Activated naive CD4-positive, alpha-beta T cell treated with anti-CD3 and anti-CD28 coated beads, Interleukin-2, amount 50 U/mL, for 24 hours (primary cell): ENCODE data around the gene TMEM115.

Source experiments
- H3K27ac Mint-ChIP-seq: one replicate; pipeline ENCODE4 v1.8.0; 2021; ENCODE audit warnings: mild to moderate bottlenecking, mixed read lengths
- H3K27me3 Mint-ChIP-seq: one replicate; pipeline ENCODE4 v1.8.0; 2021; ENCODE audit warnings: mixed read lengths
- H3K36me3 Mint-ChIP-seq: one replicate; pipeline ENCODE4 v1.8.0; 2021; ENCODE audit warnings: mixed read lengths
- H3K4me1 Mint-ChIP-seq: one replicate; pipeline ENCODE4 v1.8.0; 2021; ENCODE audit warnings: mixed read lengths
- H3K4me3 Mint-ChIP-seq: one replicate; pipeline ENCODE4 v1.8.0; 2021; ENCODE audit warnings: mild to moderate bottlenecking, mixed read lengths
- H3K9me3 Mint-ChIP-seq: one replicate; pipeline ENCODE4 v1.8.0; 2021; ENCODE audit warnings: mixed read lengths

TMEM115 gene, protein sequence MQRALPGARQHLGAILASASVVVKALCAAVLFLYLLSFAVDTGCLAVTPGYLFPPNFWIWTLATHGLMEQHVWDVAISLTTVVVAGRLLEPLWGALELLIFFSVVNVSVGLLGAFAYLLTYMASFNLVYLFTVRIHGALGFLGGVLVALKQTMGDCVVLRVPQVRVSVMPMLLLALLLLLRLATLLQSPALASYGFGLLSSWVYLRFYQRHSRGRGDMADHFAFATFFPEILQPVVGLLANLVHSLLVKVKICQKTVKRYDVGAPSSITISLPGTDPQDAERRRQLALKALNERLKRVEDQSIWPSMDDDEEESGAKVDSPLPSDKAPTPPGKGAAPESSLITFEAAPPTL

DNA sequence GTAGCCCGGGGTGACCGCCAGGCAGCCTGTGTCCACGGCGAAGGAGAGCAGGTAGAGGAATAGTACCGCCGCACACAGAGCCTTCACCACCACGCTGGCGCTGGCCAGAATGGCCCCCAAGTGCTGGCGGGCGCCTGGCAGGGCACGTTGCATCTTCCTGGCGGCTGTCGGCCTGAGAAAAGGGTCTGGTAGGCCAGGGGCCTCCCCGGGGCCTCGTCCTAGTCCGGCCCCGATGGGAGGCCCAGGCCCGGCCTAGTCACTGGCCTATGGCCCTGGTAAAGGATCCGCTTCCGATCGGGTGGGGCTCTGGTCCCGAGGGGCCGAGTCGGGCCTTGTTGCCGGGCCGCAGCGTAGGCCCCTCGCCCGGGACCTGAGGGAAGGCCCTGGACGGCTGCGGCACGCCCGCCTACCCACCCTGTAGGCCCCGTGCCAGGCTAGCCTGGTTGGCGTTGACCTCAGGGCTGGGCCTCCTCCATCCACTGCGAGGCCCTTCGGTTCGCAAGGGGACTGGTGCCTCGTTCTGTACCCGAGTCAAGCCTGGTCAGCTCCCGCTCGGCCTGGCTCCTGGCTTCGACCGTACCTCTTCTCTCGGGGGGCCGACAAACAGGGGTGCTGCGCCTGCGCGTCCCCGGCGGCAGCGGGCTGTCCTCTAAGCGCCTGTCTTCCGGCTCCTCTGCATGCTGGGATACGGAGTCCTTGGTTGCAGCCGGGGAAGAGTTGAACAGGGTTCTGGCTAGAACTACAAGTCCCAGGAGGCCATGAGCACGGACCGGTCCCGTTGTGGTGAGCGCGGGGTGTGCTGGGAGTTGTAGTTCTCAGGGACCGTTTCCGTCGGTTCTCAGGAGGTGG lies at the start of gene TMEM115:
Gene TMEM115 (minus strand): TSS at position 611 of the 849 bp plus-strand sequence. CDS start 458 bp downstream, at position 153.
- Mint-ChIP-seq H3K36me3 (peaks cover 7% of the 10 kb centered on the region), H3K4me3 (peak within 1 kb of the TSS; percentile 98), H3K9me3 (no peaks in the 10 kb centered on the region), H3K27ac (peak within 1 kb of the TSS; percentile 98), H3K4me1 (peaks cover 40% of the 10 kb centered on the region), H3K27me3 (no peaks in the 10 kb centered on the region)

DNA sequence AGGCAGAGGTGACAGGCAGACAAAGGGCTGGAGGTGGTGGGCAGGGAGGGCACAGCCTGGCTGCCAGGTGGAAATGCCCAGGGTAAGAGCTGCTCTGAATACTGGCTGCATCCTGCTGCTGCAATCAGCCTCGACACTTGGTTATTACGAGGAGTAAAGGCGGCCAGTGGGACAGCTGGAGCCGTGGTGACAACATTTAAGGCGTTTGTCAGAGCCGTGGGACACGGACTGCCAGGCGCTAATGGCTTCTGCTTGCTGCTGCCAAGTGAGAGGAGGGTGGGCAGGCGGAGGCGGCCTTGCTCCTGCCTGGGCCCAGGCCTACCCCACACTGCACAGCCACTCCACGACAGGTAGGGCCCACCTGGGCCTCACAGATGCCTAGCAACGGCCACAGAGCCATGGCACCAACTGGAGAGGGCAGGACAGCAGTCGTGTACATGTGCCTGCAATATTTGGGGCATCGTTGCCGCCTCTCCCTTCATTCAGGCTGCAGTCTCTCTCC lies 49.2 kb upstream of the TMEM115 start:
- no peaks in the 10 kb centered on the region for H3K9me3 Mint-ChIP-seq
- H3K36me3 Mint-ChIP-seq: no peaks in the 10 kb centered on the region
- H3K27me3 Mint-ChIP-seq: no peaks in the 10 kb centered on the region
- no peak overlapping the region for H3K4me3 Mint-ChIP-seq
- no peaks in the 10 kb centered on the region for H3K4me1 Mint-ChIP-seq
- no peak overlapping the region for H3K27ac Mint-ChIP-seq

DNA sequence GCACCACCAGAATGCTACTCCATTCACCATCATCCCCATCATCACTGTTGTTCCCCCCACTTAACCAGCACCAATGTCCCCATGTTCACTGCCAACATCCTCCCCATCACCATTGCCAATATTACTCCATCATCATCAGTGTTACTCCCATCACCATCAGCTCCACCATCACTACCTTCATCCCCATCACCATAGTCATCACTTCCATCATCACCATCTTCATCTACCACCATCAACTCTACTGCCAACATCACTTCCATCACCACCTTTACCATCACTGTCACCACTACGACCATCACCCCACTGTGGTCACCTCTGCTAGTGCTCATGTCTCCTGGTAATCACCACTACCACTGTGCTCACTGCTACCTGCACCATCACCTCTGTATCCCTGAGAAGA lies 47.2 kb upstream of the TMEM115 start:
- Mint-ChIP-seq H3K27me3 (no peaks in the 10 kb centered on the region), H3K4me3 (no peak overlapping the region), H3K9me3 (no peaks in the 10 kb centered on the region), H3K4me1 (no peaks in the 10 kb centered on the region), H3K36me3 (no peaks in the 10 kb centered on the region), H3K27ac (no peak overlapping the region)

DNA sequence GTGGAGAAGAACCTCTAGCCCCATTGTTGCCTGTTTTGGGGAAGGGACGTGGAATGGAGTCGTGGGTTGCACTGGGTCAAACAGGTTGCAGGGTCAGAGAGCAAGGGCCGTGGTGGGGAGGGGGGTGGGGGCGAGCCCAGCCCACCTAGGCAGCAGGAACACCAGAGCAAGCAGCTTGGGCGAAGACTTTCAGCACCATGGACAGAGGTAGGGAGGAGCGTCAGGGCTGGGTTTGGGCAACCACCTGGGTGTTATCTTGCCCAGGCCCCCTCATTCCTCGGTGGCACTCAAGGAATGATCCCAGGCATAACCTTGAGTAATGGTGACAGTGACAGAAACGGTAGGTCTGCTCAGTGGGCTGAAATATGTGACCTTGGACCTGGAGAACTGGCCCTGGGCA lies 45.9 kb upstream of the TMEM115 start:
- Mint-ChIP-seq H3K27ac (no peak overlapping the region), H3K36me3 (no peaks in the 10 kb centered on the region), H3K27me3 (no peaks in the 10 kb centered on the region), H3K4me3 (no peak overlapping the region), H3K9me3 (no peaks in the 10 kb centered on the region), H3K4me1 (no peaks in the 10 kb centered on the region)

DNA sequence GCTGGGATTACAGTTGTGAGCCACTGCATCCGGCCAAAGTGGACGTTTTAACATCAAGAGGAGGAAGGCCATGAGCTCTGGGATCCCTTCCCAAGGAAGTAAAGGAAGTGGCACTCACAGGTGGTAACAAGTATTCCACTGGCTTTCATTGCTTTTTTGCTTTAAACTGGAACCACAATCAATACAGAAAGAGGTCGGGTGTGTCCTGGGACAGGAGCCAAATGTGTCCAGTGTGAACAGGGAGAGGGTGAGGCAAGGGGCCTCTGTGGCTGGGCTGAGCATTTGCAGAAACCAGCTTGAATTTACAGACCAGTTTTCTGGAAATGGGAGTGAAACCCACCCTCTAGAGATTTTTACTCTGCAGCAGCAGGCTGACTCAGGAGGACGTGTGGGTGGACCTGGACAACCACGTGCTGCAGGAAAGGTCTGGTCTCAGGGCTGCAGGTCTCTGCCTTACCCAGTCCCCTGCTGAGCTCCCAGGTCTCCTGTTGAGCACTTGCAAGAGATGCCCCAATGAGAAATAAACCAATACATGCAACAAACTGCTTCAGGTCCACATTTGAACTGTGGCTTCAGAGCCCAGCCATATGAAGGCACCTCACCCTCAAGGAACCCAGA lies 42.8 kb upstream of the TMEM115 start:
- Mint-ChIP-seq H3K4me3 (no peak overlapping the region), H3K27ac (no peak overlapping the region), H3K9me3 (no peaks in the 10 kb centered on the region), H3K36me3 (no peaks in the 10 kb centered on the region), H3K4me1 (no peaks in the 10 kb centered on the region), H3K27me3 (no peaks in the 10 kb centered on the region)

DNA sequence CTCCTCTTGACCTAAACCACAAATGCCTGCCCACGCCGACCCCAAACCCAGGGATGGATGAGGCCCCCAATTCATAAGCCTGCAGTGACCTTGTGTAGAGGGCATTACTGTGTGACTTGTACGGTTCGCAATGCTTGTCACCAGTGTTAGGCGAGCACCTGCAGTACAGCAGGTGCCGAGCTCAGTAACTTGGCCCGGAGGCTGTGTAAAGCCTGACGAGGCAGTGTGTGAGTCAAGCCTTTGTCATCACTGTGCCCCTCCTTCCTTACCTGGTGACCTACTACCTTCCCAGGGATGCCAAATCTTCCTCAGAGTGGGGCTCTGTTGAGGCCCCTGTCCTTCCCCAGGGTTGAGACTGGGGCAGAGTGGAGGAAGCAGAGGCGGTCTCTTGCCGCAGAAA lies 37.2 kb upstream of the TMEM115 start:
- Mint-ChIP-seq H3K27me3 (no peaks in the 10 kb centered on the region), H3K4me1 (peaks cover 3% of the 10 kb centered on the region), H3K36me3 (no peaks in the 10 kb centered on the region), H3K9me3 (no peaks in the 10 kb centered on the region), H3K27ac (no peak overlapping the region), H3K4me3 (no peak overlapping the region)

DNA sequence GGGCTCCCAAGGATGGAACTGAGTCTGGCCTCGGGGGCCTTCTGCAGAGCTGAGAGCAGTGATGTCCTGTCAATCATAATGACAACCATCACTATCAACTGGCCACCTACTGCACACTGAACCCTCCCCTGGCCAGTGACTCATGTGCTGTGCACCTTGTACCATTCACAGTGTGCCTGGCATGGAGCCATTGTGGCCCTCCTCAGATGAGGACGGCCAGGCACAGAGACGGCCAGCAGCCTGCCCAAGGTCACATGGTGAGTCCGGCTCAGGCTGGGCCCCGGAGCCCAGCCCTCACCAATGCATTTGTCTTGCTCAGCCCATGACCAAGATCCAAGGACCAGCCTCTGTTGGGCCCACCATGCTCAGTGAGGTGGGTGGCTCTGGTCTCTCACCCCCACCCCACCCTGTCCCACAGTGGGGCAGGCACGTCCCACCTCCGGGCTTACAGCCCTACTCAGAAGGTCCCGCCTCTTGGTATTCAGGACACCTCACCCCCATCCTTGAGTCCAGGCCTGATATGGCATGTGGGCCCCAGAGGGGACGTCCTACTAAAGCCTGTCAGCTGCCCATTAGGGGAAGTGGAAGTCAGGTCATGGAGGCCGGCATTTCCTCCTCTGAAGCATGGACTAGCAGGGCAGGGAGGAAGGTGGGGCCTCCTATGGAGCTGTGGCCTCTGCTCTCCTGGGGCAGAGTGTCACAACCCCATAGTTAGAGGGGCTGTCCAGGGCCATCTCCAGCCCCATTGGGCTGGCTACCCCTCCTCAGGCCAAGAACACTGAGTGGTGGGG lies 35.9 kb upstream of the TMEM115 start:
- H3K36me3 Mint-ChIP-seq: no peaks in the 10 kb centered on the region
- H3K27ac Mint-ChIP-seq: no peak overlapping the region
- peaks cover 3% of the 10 kb centered on the region for H3K4me1 Mint-ChIP-seq
- no peaks in the 10 kb centered on the region for H3K27me3 Mint-ChIP-seq
- no peaks in the 10 kb centered on the region for H3K9me3 Mint-ChIP-seq
- no peak overlapping the region for H3K4me3 Mint-ChIP-seq

DNA sequence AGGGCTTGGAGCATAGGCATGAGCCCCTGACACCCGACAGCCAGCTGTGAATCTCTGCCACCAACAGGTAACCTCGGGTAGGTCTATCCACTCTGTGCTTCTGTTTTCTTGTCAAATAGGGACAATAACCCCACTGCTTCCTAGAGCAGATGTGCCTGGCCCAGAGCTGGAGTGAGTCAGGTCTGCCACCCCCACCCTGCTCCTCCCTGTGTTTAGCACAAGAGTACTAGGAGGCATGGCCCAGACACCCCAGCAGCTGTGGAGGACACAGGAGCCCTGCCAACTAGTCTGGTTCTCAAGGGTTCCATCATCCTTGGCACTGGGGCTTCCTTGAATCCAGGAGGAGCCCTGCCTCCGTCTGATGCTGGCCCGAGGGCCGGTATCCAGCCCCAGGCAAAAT lies 33.7 kb upstream of the TMEM115 start:
- Mint-ChIP-seq H3K4me1 (peaks cover 3% of the 10 kb centered on the region), H3K27ac (no peak overlapping the region), H3K9me3 (no peaks in the 10 kb centered on the region), H3K4me3 (no peak overlapping the region), H3K27me3 (no peaks in the 10 kb centered on the region), H3K36me3 (no peaks in the 10 kb centered on the region)

DNA sequence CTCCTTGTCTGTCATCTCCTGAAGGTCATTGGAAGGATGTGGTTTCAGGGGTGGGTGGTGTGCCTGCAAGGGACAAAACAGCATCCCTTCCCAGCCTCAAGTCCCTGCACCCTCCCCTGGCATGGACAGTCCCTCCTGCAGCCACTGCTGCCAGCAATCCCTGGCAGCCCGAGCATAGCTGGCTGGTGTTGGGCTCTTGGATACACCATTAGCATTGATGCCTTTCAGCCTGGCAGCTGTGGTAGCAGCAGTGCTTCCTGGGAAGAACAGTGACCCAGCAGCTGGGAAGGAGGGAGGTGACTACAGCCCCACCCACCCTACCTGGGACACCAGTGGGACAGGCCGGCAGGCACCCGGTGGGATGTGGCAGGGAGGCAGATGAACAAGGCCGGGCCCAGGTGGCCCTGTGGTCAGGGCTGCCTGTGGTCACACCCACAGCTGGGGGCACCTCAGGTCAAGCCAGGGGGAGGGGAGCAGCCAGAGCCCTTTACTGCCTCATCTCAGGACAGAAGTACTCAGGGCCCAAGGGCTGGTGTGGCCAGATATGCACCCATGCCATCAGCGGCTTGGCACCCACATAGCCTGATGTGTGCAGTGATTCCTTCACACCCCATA lies 32.9 kb upstream of the TMEM115 start:
- Mint-ChIP-seq H3K27ac (no peak overlapping the region), H3K36me3 (no peaks in the 10 kb centered on the region), H3K27me3 (no peaks in the 10 kb centered on the region), H3K4me1 (peaks cover 3% of the 10 kb centered on the region), H3K4me3 (no peak overlapping the region), H3K9me3 (no peaks in the 10 kb centered on the region)

DNA sequence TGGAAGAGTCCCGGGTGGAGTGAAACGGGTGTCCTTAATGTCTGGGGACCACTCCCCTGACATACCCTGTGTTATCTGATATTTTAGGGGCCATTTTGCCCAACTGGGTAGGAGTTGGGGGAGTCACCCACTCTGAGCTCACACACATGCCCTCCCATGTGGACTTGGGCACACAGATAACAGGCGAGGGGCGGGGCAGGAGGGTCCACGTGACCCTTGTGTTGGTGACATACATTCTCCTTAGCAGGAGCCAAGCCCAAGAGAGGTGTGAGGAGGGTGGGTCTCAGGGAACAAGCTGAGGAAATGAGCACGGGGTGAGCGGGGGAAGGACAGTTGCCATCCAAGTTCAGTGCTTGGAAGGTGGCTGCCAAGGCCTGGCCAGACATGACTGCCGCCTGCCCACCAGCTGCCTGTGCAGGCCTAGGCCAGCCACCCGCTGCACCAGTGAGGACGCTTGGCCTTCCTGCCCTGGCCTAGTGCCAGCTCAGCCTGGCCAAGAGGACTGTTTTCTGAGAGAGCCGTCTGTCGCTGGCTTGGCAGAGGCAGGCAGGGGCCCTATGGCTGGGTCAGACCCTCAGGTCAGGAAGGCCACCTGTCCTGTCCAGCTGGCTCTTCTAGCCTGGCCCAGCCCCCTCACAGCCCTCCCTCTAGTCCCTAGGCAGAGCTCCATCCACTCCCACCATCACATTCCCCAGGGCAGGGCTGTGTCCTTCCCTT lies 31.3 kb upstream of the TMEM115 start:
- H3K27ac Mint-ChIP-seq: no peak overlapping the region
- H3K27me3 Mint-ChIP-seq: no peaks in the 10 kb centered on the region
- no peaks in the 10 kb centered on the region for H3K9me3 Mint-ChIP-seq
- no peak overlapping the region for H3K4me3 Mint-ChIP-seq
- no peaks in the 10 kb centered on the region for H3K36me3 Mint-ChIP-seq
- H3K4me1 Mint-ChIP-seq: peaks cover 3% of the 10 kb centered on the region

DNA sequence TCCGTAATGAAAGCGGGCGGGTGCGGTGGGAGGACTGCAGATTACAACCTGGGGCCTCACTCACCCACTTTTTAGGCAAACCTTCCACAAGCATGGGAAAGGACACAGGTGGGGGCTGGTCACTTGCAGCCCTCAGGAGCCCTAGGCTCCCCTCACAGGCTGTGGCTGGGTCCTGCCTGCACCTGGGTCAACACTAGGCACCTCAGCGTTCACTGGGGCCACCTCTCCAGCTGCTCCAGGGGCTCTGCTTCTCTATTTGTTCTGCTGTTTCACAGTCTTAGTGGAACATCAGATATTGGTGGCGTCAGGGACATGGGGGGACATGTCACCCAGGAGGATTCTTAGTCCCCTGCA lies 30.1 kb upstream of the TMEM115 start:
- H3K4me3 Mint-ChIP-seq: no peak overlapping the region
- no peak overlapping the region for H3K27ac Mint-ChIP-seq
- no peaks in the 10 kb centered on the region for H3K9me3 Mint-ChIP-seq
- H3K27me3 Mint-ChIP-seq: no peaks in the 10 kb centered on the region
- no peaks in the 10 kb centered on the region for H3K36me3 Mint-ChIP-seq
- H3K4me1 Mint-ChIP-seq: peaks cover 3% of the 10 kb centered on the region

DNA sequence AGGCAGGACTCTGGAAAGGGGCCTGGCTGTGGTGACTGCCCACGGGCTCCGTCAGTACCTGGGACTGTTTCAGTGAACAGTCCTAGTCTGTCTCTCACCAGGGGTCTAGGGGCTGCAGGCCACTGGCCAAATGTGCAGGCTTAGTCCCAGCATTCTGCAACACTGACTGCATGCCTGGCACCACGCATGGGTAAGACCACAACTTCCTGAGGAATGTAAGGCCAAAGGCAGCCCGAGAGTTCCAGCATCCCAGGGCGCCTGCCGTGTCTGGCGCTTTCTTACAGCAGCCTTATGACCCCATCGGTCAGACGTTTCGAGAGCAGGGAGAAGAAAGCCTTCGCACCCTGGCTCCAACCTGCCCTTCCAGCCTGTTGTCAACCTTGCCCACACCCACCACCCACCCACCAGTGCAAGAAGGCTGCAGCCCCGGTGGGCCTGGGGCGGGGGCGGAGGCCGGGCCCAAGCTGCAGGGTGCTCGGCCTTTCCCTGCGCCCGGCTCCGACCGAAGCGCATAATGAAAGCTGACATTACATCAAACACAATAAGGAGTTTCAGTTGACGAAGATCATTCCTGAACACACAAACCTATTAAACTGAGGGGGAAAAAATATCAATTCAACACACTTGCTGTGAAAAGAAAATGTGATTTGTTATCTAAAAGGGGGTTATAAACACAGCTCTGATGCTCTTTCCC lies 29.5 kb upstream of the TMEM115 start:
- no peaks in the 10 kb centered on the region for H3K9me3 Mint-ChIP-seq
- peaks cover 3% of the 10 kb centered on the region for H3K4me1 Mint-ChIP-seq
- H3K27me3 Mint-ChIP-seq: no peaks in the 10 kb centered on the region
- no peaks in the 10 kb centered on the region for H3K36me3 Mint-ChIP-seq
- no peak overlapping the region for H3K4me3 Mint-ChIP-seq
- no peak overlapping the region for H3K27ac Mint-ChIP-seq

DNA sequence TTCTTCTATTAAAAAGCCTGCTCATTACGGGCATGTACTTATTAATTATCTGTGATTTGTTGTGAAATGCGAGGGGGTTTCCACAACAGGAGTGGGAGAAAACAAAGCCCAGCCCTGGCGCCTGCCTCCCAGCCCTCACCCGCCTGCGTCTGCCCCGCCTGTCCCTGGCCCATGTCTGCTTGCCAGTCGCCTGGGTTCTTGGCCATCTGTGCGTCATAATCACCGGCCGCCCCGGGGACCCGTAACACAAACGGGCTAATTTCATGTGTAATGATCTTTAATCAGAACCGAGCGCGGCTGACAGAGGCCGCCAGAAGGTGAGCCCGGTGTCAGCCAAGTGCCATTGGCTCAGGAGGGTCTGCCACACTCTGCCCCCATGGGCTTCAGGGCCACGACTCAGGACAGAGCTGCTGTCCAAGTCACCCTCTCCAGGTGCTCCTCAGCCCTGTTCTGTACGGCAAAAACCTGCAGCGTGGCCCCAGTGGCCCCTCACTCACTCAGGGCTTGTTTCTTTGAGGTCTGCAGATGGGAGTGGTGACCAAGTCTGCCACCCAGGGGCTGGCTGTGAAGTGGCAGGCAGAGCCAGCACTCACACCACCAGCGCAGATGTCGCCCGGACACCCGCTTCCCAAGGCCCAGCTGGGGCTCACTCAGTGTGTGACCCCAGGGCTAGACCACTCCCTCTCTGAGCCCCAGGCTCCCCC lies 28.8 kb upstream of the TMEM115 start:
- no peaks in the 10 kb centered on the region for H3K27me3 Mint-ChIP-seq
- H3K36me3 Mint-ChIP-seq: no peaks in the 10 kb centered on the region
- H3K9me3 Mint-ChIP-seq: no peaks in the 10 kb centered on the region
- no peak overlapping the region for H3K4me3 Mint-ChIP-seq
- H3K27ac Mint-ChIP-seq: no peak overlapping the region
- peaks cover 3% of the 10 kb centered on the region for H3K4me1 Mint-ChIP-seq
